HCT116 (cell line): ENCODE data around the gene SPESP1. TPM values are rescaled to one million over a fixed set of nuclear protein-coding genes. Genes with fewer than 3 reads are reported as not detected.

Experiments used
- ATAC-seq: fragments of 200-7000 bp; cut with Tn5 transposase; 2 replicates; pipeline ENCODE4 v1.9.1; 2020; ENCODE audit warnings: mild to moderate bottlenecking, moderate library complexity
- BruUV-seq: library from RNA; stranded (reverse); fragments of 400-500 nt; replicated peaks from 2 replicates; lab custom pipeline; 2021; lab: Mats Ljungman, UMichigan
- CTCF ChIA-PET: fragments of 300-600 bp; sonication (Branson Sonifier 250); formaldehyde crosslinking; loops from one replicate; lab custom pipeline; 2021; ENCODE audit warnings: antibody characterized with exemption; lab: Charles Lee
- POLR2A ChIA-PET: fragments of 300-600, 350-600 bp; sonication (Branson Sonifier 250); formaldehyde crosslinking; loops from one replicate; lab custom pipeline; 2021; ENCODE audit warnings: antibody characterized with exemption; lab: Charles Lee
- RAD21 ChIA-PET, 2 experiments: fragments of 300-600 bp; sonication (Branson Sonifier 250); formaldehyde crosslinking; loops; one replicate each; lab custom pipeline; 2023; ENCODE audit warnings: low total read pairs in 2 of 2; ENCODE audit not compliant: uncharacterized antibody in 2 of 2, unreplicated experiment in 2 of 2, low non-redundant PET in 1 of 2; lab: Charles Lee
- DNase-seq: peaks from one replicate; pipeline ENCODE4 v3.0.0-alpha.2; 2010; ENCODE audit warnings: low read depth, low spot score
- H2AFZ ChIP-seq: fragments of 200-600 bp; shearing (Covaris generic), sonication (generic); 2 replicates; pipeline ENCODE4 v1.6.1; 2017; ENCODE audit warnings: low read depth, mixed run types, mixed read lengths, antibody characterized with exemption, low read length; ENCODE audit not compliant: poor library complexity, severe bottlenecking
- H3K27ac ChIP-seq: 2 replicates; pipeline ENCODE4 v1.5.1; 2012; ENCODE audit warnings: low read depth, low read length
- H3K27me3 ChIP-seq: fragments of 200-600 bp; sonication (generic); 2 replicates; pipeline ENCODE4 v1.6.1; 2016; ENCODE audit warnings: mixed run types, low read length, mixed read lengths; ENCODE audit not compliant: insufficient read depth
- H3K36me3 ChIP-seq, 2 experiments: fragments of 200-500 bp in 1 of 2; fragments of 200-600 bp in 1 of 2; sonication (Bioruptor generic) in 1 of 2; sonication (generic) in 1 of 2; 2 replicates each; pipeline versions ENCODE4 v1.5.1 to v1.6.1; 2014 to 2016; ENCODE audit warnings: low read length in 2 of 2, inconsistent platforms in 1 of 2, mixed read lengths in 1 of 2, mixed run types in 1 of 2; ENCODE audit not compliant: insufficient read depth in 2 of 2, control insufficient read depth in 1 of 2
- H3K4me1 ChIP-seq, 2 experiments: fragments of 200-600 bp in 1 of 2; sonication (generic) in 1 of 2; 2 replicates each; pipeline versions ENCODE4 v1.5.1 to v1.6.1; 2012 to 2017; ENCODE audit warnings: low read length in 2 of 2, inconsistent platforms in 1 of 2, mild to moderate bottlenecking in 1 of 2, mixed read lengths in 1 of 2, mixed run types in 1 of 2, moderate library complexity in 1 of 2; ENCODE audit not compliant: insufficient read depth in 2 of 2, control insufficient read depth in 1 of 2
- H3K4me2 ChIP-seq: fragments of 200-600 bp; sonication (generic); 2 replicates; pipeline ENCODE4 v1.6.1; 2017; ENCODE audit warnings: mixed run types, low read length, mixed read lengths
- H3K4me3 ChIP-seq, 2 experiments: fragments of 200-600 bp in 1 of 2; sonication (generic) in 1 of 2; replicated peaks in 1 of 2; 2 replicates each; pipeline ENCODE4 v1.5.1; 2011 to 2016; ENCODE audit warnings: low read length in 2 of 2, control low read depth in 1 of 2, low read depth in 1 of 2, mild to moderate bottlenecking in 1 of 2, mixed read lengths in 1 of 2, mixed run types in 1 of 2
- H3K79me2 ChIP-seq: fragments of 200-600 bp; sonication (generic); 2 replicates; pipeline ENCODE4 v1.6.1; 2017; ENCODE audit warnings: mild to moderate bottlenecking, mixed run types, low read length, moderate library complexity, mixed read lengths; ENCODE audit not compliant: insufficient read depth
- H3K9ac ChIP-seq: fragments of 200-600 bp; sonication (generic); 2 replicates; pipeline ENCODE4 v1.6.1; 2016; ENCODE audit warnings: low read length, mixed read lengths
- H3K9me2 ChIP-seq: fragments of 200-600 bp; sonication (generic), shearing (Covaris generic); 2 replicates; pipeline ENCODE4 v1.6.1; 2017; ENCODE audit warnings: mixed run types, mild to moderate bottlenecking, moderate library complexity; ENCODE audit not compliant: insufficient read depth
- H3K9me3 ChIP-seq, 2 experiments: fragments of 200-500 bp in 1 of 2; fragments of 200-600 bp in 1 of 2; sonication (Bioruptor generic) in 1 of 2; sonication (generic) in 1 of 2; 2 replicates each; pipeline ENCODE4 v1.6.1; 2014 to 2017; ENCODE audit warnings: low read length in 2 of 2, mixed read lengths in 2 of 2, inconsistent platforms in 1 of 2, low read depth in 1 of 2, mild to moderate bottlenecking in 1 of 2, mixed run types in 1 of 2, moderate library complexity in 1 of 2; ENCODE audit not compliant: control insufficient read depth in 1 of 2, insufficient read depth in 1 of 2
- H4K20me1 ChIP-seq: fragments of 200-600 bp; sonication (generic), shearing (Covaris generic); 2 replicates; pipeline ENCODE4 v1.6.1; 2017; ENCODE audit warnings: mixed run types, mild to moderate bottlenecking, moderate library complexity; ENCODE audit not compliant: insufficient read depth
- ELF1 ChIP-seq: IDR thresholded peaks from 2 replicates; pipeline ENCODE4 v1.6.1; 2012; ENCODE audit warnings: low read depth, borderline replicate concordance
- EZH2phosphoT487 ChIP-seq: fragments of 200-600 bp; IDR thresholded peaks from 2 replicates; pipeline ENCODE4 v1.6.1; 2018; ENCODE audit warnings: antibody characterized with exemption, borderline replicate concordance
- JUND ChIP-seq: IDR thresholded peaks from 2 replicates; pipeline ENCODE4 v1.6.1; 2012
- POLR2A ChIP-seq: IDR thresholded peaks from 2 replicates; pipeline ENCODE4 v1.7.0; 2011; ENCODE audit warnings: borderline replicate concordance; ENCODE audit not compliant: insufficient read depth, insufficient read length; ENCODE audit errors: extremely low read depth
- RAD21 ChIP-seq: IDR thresholded peaks from 2 replicates; pipeline ENCODE4 v1.6.1; 2012; ENCODE audit warnings: low read depth, mild to moderate bottlenecking
- SRF ChIP-seq: IDR thresholded peaks from 2 replicates; pipeline ENCODE4 v1.6.1; 2012; ENCODE audit warnings: low read depth
- YY1 ChIP-seq: IDR thresholded peaks from 2 replicates; pipeline ENCODE4 v1.6.1; 2011; ENCODE audit warnings: low read length, low read depth, moderate library complexity, mild to moderate bottlenecking; ENCODE audit not compliant: insufficient replicate concordance; ENCODE audit errors: extremely low read depth
- ZNF274 ChIP-seq: fragments of 200-500 bp; sonication (Bioruptor generic); IDR thresholded peaks from 2 replicates; pipeline ENCODE4 v1.6.1; 2014; ENCODE audit warnings: mild to moderate bottlenecking, low read depth, low read length, inconsistent platforms
- intact Hi-C: fragments of 100-400 bp; cut with micrococcal nuclease; formaldehyde crosslinking; loops from 2 replicates; pipeline ENCODE4 v1.10.0; 2022
- total RNA-seq: library from RNA; stranded (reverse); gene quantifications from one replicate; pipeline ENCODE4 v1.2.1, GENCODE V29; 2021; ENCODE audit not compliant: unreplicated experiment
- TF ChIP-seq, protein P1 (sequence below), 3 experiments: fragments of 200-600 bp in 1 of 3; sonication (generic) in 1 of 3; IDR thresholded peaks in 2 of 3; conservative IDR thresholded peaks in 1 of 3; 2 replicates each; pipeline ENCODE4 v1.5.1; 2012 to 2017; ENCODE audit warnings: low read depth in 2 of 3, low read length in 2 of 3, antibody characterized with exemption in 1 of 3, borderline replicate concordance in 1 of 3, control low read depth in 1 of 3, mild to moderate bottlenecking in 1 of 3, mixed read lengths in 1 of 3, mixed run types in 1 of 3, moderate library complexity in 1 of 3; ENCODE audit not compliant: insufficient read depth in 1 of 3
- TF ChIP-seq, protein P2 (sequence below): IDR thresholded peaks from 2 replicates; pipeline ENCODE4 v1.6.1; 2012; ENCODE audit warnings: low read depth
- TF ChIP-seq, protein P3 (sequence below): IDR thresholded peaks from 2 replicates; pipeline ENCODE4 v1.6.1; 2012
- TF ChIP-seq, protein P4 (sequence below): IDR thresholded peaks from 2 replicates; pipeline ENCODE4 v1.6.1; 2011; ENCODE audit warnings: mild to moderate bottlenecking, low read length, moderate library complexity; ENCODE audit not compliant: insufficient replicate concordance; ENCODE audit errors: extremely low read depth

The SPESP1 gene
- total RNA-seq, 1 experiment from 2014 or later: not detected

DNA sequence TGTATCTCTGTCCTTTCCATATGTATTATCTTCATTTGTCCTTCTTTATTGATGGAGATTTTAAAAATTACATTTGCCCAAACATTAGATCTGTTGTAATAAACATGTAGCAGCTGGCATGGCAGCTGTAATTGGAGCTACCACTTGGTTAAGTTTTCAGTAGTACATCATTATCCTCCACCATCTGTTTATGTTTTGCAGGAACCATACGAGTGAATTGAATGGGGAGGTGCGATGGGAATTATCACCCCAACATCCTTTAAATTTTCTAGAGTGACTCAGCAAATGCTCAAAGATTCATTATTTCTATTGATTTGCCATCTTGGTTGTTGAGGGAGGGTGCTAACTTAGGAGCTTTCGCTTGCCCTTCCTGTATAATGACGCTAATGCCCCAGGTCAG lies 51.6 kb downstream of the SPESP1 start (continued):
- TF ChIP-seq, protein P1, sequence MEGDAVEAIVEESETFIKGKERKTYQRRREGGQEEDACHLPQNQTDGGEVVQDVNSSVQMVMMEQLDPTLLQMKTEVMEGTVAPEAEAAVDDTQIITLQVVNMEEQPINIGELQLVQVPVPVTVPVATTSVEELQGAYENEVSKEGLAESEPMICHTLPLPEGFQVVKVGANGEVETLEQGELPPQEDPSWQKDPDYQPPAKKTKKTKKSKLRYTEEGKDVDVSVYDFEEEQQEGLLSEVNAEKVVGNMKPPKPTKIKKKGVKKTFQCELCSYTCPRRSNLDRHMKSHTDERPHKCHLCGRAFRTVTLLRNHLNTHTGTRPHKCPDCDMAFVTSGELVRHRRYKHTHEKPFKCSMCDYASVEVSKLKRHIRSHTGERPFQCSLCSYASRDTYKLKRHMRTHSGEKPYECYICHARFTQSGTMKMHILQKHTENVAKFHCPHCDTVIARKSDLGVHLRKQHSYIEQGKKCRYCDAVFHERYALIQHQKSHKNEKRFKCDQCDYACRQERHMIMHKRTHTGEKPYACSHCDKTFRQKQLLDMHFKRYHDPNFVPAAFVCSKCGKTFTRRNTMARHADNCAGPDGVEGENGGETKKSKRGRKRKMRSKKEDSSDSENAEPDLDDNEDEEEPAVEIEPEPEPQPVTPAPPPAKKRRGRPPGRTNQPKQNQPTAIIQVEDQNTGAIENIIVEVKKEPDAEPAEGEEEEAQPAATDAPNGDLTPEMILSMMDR (IDR thresholded peaks at IDR 0.05 in 2 of 3, conservative IDR thresholded peaks at IDR 0.05 in 1 of 3; ENCODE audit: borderline replicate concordance in 1 of 3, insufficient read depth in 1 of 3, low read depth in 2 of 3, low read length in 2 of 3): no peak
- no peak for TF ChIP-seq SRF
- TF ChIP-seq, protein P2, sequence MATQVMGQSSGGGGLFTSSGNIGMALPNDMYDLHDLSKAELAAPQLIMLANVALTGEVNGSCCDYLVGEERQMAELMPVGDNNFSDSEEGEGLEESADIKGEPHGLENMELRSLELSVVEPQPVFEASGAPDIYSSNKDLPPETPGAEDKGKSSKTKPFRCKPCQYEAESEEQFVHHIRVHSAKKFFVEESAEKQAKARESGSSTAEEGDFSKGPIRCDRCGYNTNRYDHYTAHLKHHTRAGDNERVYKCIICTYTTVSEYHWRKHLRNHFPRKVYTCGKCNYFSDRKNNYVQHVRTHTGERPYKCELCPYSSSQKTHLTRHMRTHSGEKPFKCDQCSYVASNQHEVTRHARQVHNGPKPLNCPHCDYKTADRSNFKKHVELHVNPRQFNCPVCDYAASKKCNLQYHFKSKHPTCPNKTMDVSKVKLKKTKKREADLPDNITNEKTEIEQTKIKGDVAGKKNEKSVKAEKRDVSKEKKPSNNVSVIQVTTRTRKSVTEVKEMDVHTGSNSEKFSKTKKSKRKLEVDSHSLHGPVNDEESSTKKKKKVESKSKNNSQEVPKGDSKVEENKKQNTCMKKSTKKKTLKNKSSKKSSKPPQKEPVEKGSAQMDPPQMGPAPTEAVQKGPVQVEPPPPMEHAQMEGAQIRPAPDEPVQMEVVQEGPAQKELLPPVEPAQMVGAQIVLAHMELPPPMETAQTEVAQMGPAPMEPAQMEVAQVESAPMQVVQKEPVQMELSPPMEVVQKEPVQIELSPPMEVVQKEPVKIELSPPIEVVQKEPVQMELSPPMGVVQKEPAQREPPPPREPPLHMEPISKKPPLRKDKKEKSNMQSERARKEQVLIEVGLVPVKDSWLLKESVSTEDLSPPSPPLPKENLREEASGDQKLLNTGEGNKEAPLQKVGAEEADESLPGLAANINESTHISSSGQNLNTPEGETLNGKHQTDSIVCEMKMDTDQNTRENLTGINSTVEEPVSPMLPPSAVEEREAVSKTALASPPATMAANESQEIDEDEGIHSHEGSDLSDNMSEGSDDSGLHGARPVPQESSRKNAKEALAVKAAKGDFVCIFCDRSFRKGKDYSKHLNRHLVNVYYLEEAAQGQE: no peak
- TF ChIP-seq, protein P3, sequence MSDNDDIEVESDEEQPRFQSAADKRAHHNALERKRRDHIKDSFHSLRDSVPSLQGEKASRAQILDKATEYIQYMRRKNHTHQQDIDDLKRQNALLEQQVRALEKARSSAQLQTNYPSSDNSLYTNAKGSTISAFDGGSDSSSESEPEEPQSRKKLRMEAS: no peak

DNA sequence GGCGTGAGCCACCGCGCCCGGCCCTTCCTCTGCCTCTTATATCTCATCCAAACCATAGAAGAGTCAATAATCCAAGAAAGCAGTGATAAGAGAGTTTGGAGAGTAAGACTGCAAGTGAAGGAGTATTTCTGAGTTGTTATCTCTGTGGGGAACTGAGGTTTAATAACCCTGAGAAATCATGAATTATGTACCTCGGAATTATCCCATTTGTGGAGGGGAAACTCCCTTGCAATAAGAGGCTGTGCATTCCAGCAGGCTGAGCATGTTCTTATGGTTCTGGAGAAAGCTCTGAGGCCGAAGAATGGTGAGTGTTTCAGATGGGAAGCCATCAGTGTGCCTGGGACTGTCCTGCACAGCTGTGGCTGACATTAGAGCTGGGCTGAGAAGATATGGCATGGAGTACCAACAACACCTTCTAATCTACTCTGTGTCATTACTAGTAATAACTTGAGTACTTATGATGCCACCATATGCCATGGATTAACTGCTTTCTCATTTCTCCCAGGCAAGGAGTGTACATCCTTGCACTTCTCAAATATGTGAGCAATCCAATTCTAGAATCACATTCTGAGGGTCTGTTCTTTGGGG lies 52.7 kb downstream of the SPESP1 start:
- Histone ChIP-seq H3K4me2 (no peak overlapping the region), H3K4me1 (no peaks in the 10 kb centered on the region), H2AFZ (no peak overlapping the region), H3K9me3 (no peaks in the 10 kb centered on the region), H3K9ac (no peak overlapping the region), H3K27me3 (no peaks in the 10 kb centered on the region), H3K9me2 (no peaks in the 10 kb centered on the region), H3K4me3 (no peak overlapping the region), H3K79me2 (no peaks in the 10 kb centered on the region), H3K27ac (no peak overlapping the region), H3K36me3 (no peaks in the 10 kb centered on the region), H4K20me1 (no peaks in the 10 kb centered on the region)
- intact Hi-C loops: no loop called here
- CTCF ChIA-PET: no interaction called here
- POLR2A ChIA-PET: no interaction called here
- BruUV-seq: no TSS peak
- ATAC-seq: no peak
- no peak for DNase-seq
- RAD21 ChIA-PET: no interaction called here
- TF ChIP-seq JUND (no peak), EZH2phosphoT487 (no peak), RAD21 (no peak), ELF1 (no peak), POLR2A (no peak), ZNF274 (no peak), SRF (no peak), YY1 (no peak)
- TF ChIP-seq, protein P3: no peak
- TF ChIP-seq, protein P4, sequence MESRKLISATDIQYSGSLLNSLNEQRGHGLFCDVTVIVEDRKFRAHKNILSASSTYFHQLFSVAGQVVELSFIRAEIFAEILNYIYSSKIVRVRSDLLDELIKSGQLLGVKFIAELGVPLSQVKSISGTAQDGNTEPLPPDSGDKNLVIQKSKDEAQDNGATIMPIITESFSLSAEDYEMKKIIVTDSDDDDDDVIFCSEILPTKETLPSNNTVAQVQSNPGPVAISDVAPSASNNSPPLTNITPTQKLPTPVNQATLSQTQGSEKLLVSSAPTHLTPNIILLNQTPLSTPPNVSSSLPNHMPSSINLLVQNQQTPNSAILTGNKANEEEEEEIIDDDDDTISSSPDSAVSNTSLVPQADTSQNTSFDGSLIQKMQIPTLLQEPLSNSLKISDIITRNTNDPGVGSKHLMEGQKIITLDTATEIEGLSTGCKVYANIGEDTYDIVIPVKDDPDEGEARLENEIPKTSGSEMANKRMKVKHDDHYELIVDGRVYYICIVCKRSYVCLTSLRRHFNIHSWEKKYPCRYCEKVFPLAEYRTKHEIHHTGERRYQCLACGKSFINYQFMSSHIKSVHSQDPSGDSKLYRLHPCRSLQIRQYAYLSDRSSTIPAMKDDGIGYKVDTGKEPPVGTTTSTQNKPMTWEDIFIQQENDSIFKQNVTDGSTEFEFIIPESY: no peak
- TF ChIP-seq, protein P1 (IDR thresholded peaks at IDR 0.05 in 2 of 3, conservative IDR thresholded peaks at IDR 0.05 in 1 of 3; ENCODE audit: borderline replicate concordance in 1 of 3, insufficient read depth in 1 of 3, low read depth in 2 of 3, low read length in 2 of 3): no peak
